ENCODE measurements around the gene KDM4C.

The KDM4C gene

GRCh38 chr9:6999794-7000193 is 242.0 kb downstream of the KDM4C start:
- H3K4me3 ChIP-seq (ENCODE audit: low read depth, low read length), result no peak overlapping the region
- no peak for TF ChIP-seq CTCF (IDR thresholded peaks at IDR 0.05; ENCODE audit: insufficient read depth, low read depth, low read length, missing control alignments)
- no peak for DNase-seq (ENCODE audit: low read depth)

- no peak for TF ChIP-seq CTCF (IDR thresholded peaks at IDR 0.05; ENCODE audit: insufficient read depth, low read depth, low read length, missing control alignments)
- H3K4me3 ChIP-seq (ENCODE audit: low read depth, low read length), result no peak overlapping the region
- no peak for DNase-seq (ENCODE audit: low read depth)
Measured at GRCh38 chr9:7001571-7001970, 243.8 kb downstream of the KDM4C start.

- H3K4me3 ChIP-seq (ENCODE audit: low read depth, low read length), result no peak overlapping the region
- no peak for TF ChIP-seq CTCF (IDR thresholded peaks at IDR 0.05; ENCODE audit: insufficient read depth, low read depth, low read length, missing control alignments)
- DNase-seq (ENCODE audit: low read depth), result no peak
Measured at GRCh38 chr9:7003861-7004260, 246.1 kb downstream of the KDM4C start.

GRCh38 chr9:7006417-7006816 is 248.6 kb downstream of the KDM4C start:
- no peak for TF ChIP-seq CTCF (IDR thresholded peaks at IDR 0.05; ENCODE audit: insufficient read depth, low read depth, low read length, missing control alignments)
- no peak for DNase-seq (ENCODE audit: low read depth)
- H3K4me3 ChIP-seq (ENCODE audit: low read depth, low read length), result no peak overlapping the region

- TF ChIP-seq CTCF (IDR thresholded peaks at IDR 0.05; ENCODE audit: insufficient read depth, low read depth, low read length, missing control alignments), result no peak
- DNase-seq (ENCODE audit: low read depth), result no peak
- H3K4me3 ChIP-seq (ENCODE audit: low read depth, low read length), result no peak overlapping the region
Measured at GRCh38 chr9:7008411-7008810, 250.6 kb downstream of the KDM4C start.

- DNase-seq (ENCODE audit: low read depth), result no peak
- TF ChIP-seq CTCF (IDR thresholded peaks at IDR 0.05; ENCODE audit: insufficient read depth, low read depth, low read length, missing control alignments), result no peak
Measured at GRCh38 chr9:7009065-7009464, 251.3 kb downstream of the KDM4C start.

GRCh38 chr9:7011395-7012067 is 253.8 kb downstream of the KDM4C start:
- peak; percentile 11 for DNase-seq (ENCODE audit: low read depth)
- H3K4me3 ChIP-seq (ENCODE audit: low read depth, low read length), result no peak overlapping the region
- no peak for TF ChIP-seq CTCF (IDR thresholded peaks at IDR 0.05; ENCODE audit: insufficient read depth, low read depth, low read length, missing control alignments)

More at GRCh38 chr9:7009065-7009464, 251.3 kb downstream of the KDM4C start:
- no peak overlapping the region for H3K4me3 ChIP-seq (ENCODE audit: low read depth, low read length)
